ENCODE data around the gene PRX. TPM values are rescaled to one million over a fixed set of nuclear protein-coding genes. Genes with fewer than 3 reads are reported as not detected.
"Not testable (repeated sequence)": the region's sequence is repeated elsewhere in the genome, so short reads cannot be mapped to it uniquely, and the experiment has no call there.

The PRX gene
- total RNA-seq, 1 donor from 2014 or later: 6.7 TPM

DNA sequence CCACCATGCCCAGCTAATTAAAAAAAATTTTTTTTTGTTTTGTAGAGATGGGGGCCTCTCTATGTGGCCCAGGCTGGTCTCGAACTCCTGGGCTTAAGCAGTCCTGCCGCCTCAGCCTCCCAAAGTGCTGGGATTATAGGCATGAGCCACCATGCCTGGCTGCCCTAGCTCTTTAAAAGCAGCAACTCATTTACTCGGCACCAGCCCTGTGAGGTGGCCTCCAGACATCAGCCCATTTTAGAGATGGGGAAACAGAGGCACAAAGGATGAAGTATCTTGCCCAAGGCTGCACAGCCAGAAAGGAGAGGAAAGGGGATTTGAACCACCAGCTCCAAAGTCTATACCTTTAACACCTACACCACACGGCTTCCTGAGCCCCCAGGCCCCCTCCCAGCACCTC lies 312 bp downstream of the PRX start:
- Mint-ChIP-seq H3K27me3 (ENCODE audit: unreplicated experiment) (peaks cover 11% of the 10 kb centered on the region), H3K36me3 (ENCODE audit: low read depth, unreplicated experiment) (peaks cover under 1% of the 10 kb centered on the region), H3K9me3 (ENCODE audit: unreplicated experiment) (no peaks in the 10 kb centered on the region), H3K4me3 (ENCODE audit: unreplicated experiment) (no peak overlapping the region), H3K4me1 (ENCODE audit: unreplicated experiment) (peaks cover 30% of the 10 kb centered on the region), H3K27ac (ENCODE audit: unreplicated experiment) (no peak overlapping the region)
- TF ChIP-seq, protein P1, sequence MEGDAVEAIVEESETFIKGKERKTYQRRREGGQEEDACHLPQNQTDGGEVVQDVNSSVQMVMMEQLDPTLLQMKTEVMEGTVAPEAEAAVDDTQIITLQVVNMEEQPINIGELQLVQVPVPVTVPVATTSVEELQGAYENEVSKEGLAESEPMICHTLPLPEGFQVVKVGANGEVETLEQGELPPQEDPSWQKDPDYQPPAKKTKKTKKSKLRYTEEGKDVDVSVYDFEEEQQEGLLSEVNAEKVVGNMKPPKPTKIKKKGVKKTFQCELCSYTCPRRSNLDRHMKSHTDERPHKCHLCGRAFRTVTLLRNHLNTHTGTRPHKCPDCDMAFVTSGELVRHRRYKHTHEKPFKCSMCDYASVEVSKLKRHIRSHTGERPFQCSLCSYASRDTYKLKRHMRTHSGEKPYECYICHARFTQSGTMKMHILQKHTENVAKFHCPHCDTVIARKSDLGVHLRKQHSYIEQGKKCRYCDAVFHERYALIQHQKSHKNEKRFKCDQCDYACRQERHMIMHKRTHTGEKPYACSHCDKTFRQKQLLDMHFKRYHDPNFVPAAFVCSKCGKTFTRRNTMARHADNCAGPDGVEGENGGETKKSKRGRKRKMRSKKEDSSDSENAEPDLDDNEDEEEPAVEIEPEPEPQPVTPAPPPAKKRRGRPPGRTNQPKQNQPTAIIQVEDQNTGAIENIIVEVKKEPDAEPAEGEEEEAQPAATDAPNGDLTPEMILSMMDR (IDR thresholded peaks at IDR 0.05; ENCODE audit: unreplicated experiment): no peak
- DNase-seq (ENCODE audit: low spot score): no peak

- Mint-ChIP-seq H3K27ac (ENCODE audit: unreplicated experiment) (no peak overlapping the region), H3K36me3 (ENCODE audit: low read depth, unreplicated experiment) (no peaks in the 10 kb centered on the region), H3K9me3 (ENCODE audit: unreplicated experiment) (no peaks in the 10 kb centered on the region), H3K4me3 (ENCODE audit: unreplicated experiment) (no peak overlapping the region), H3K27me3 (ENCODE audit: unreplicated experiment) (peaks cover 9% of the 10 kb centered on the region), H3K4me1 (ENCODE audit: unreplicated experiment) (peaks cover 22% of the 10 kb centered on the region)
- TF ChIP-seq, protein P1 (IDR thresholded peaks at IDR 0.05; ENCODE audit: unreplicated experiment): no peak
- no peak for DNase-seq (ENCODE audit: low spot score)
Measured at GRCh38 chr19:40411958-40412499, 1.1 kb downstream of the PRX start.

DNA sequence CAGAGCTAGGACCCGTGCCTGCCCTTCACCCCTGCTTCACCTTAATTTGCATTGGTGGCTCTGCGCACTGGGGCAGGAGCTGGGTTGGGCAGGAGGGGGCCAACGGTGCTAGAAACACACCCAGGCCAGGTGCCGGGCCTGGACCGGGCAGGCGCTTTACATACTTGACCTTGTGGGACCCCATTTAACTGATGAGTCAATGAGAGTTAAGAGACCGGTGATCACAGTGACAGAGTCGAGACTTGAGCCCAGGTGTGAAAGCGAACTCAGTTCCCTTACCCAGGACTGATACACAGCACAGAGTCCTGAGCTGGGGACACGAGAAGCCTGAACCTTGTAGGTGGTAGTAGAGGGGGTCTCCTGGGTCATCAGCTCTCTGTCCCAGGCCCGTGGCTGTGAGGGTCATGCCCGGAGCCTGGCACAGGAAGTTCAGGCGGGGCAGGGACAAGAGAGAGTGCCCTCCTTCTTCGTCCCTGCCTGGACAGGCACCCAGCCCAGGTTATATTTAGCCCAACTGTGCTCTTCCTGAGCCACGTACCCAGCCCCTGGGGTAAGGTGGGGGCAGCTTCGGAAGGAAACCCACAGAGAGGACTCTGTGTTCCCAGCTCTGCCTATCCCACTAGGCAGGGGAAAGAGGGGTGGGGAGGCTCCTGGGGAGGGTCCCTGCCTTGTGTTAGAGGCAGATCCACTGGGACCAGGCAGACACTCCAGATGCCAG lies 1.9 kb downstream of the PRX start:
- H3K4me3 Mint-ChIP-seq (ENCODE audit: unreplicated experiment): no peak overlapping the region
- H3K4me1 Mint-ChIP-seq (ENCODE audit: unreplicated experiment): peaks cover 17% of the 10 kb centered on the region
- H3K27me3 Mint-ChIP-seq (ENCODE audit: unreplicated experiment): peaks cover 9% of the 10 kb centered on the region
- DNase-seq (ENCODE audit: low spot score): no peak
- TF ChIP-seq, protein P1 (IDR thresholded peaks at IDR 0.05; ENCODE audit: unreplicated experiment): no peak
- H3K36me3 Mint-ChIP-seq (ENCODE audit: low read depth, unreplicated experiment): no peaks in the 10 kb centered on the region
- no peak overlapping the region for H3K27ac Mint-ChIP-seq (ENCODE audit: unreplicated experiment)
- H3K9me3 Mint-ChIP-seq (ENCODE audit: unreplicated experiment): no peaks in the 10 kb centered on the region

DNA sequence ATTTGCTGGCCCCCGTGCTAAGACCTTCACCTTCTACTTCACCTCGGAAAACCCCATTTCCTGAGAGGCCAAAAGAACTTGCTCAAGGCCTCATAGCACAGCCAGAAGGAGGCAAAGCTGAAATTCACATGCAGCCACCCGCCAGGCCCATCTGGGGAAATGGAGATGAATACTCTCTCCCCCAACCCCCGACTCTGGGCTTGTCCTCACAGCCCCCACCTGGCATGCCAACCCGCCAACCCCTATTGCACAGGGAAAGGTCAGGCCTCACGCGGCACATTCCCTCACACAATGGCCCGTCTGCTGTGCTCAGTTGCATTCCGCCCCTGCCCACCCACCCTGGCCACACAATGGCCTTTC lies 3.2 kb downstream of the PRX start:
- peaks cover 6% of the 10 kb centered on the region for H3K4me1 Mint-ChIP-seq (ENCODE audit: unreplicated experiment)
- no peak for DNase-seq (ENCODE audit: low spot score)
- no peaks in the 10 kb centered on the region for H3K9me3 Mint-ChIP-seq (ENCODE audit: unreplicated experiment)
- H3K36me3 Mint-ChIP-seq (ENCODE audit: low read depth, unreplicated experiment): no peaks in the 10 kb centered on the region
- no peak overlapping the region for H3K27ac Mint-ChIP-seq (ENCODE audit: unreplicated experiment)
- H3K4me3 Mint-ChIP-seq (ENCODE audit: unreplicated experiment): no peak overlapping the region
- H3K27me3 Mint-ChIP-seq (ENCODE audit: unreplicated experiment): peaks cover 7% of the 10 kb centered on the region
- TF ChIP-seq, protein P1 (IDR thresholded peaks at IDR 0.05; ENCODE audit: unreplicated experiment): no peak

GRCh38 chr19:40408598-40408925 lies 4.6 kb downstream of the PRX start:
- not testable (repeated sequence) for H3K4me3 Mint-ChIP-seq (ENCODE audit: unreplicated experiment)

More at GRCh38 chr19:40408598-40408925, 4.6 kb downstream of the PRX start:
- H3K27me3 Mint-ChIP-seq (ENCODE audit: unreplicated experiment); H3K36me3 Mint-ChIP-seq (ENCODE audit: low read depth, unreplicated experiment); H3K27ac Mint-ChIP-seq (ENCODE audit: unreplicated experiment); H3K4me1 Mint-ChIP-seq (ENCODE audit: unreplicated experiment); H3K9me3 Mint-ChIP-seq (ENCODE audit: unreplicated experiment); DNase-seq (ENCODE audit: low spot score): not testable (repeated sequence)

Data from endothelial cell (in vitro differentiated cells).